HepG2 (cell line): ENCODE measurements around the gene HNF1B. TPM values are rescaled to one million over a fixed set of nuclear protein-coding genes. Genes with fewer than 3 reads are reported as not detected.

Experiments used
- ATAC-seq: fragments of 200-7000 bp; cut with Tn5 transposase; 3 replicates; pipeline ENCODE4 v1.9.1; 2020; ENCODE audit warnings: mild to moderate bottlenecking, moderate library complexity
- BruUV-seq: library from RNA; stranded (reverse); fragments of 400-500 nt; replicated peaks from 2 replicates; lab custom pipeline; 2021; lab: Mats Ljungman, UMichigan
- CTCF ChIA-PET: fragments of 300-600 bp; formaldehyde crosslinking; extraction: SDS; loops from one replicate; lab custom pipeline; 2021; ENCODE audit warnings: low total read pairs, inconsistent platforms, low intra/inter-chr PET ratio; lab: Yijun Ruan, JAX
- POLR2A ChIA-PET: fragments of 350-600 bp; sonication (Branson Sonifier 250); formaldehyde crosslinking; loops from one replicate; lab custom pipeline; 2020; ENCODE audit warnings: antibody characterized with exemption, inconsistent platforms; lab: Yijun Ruan, JAX
- DNase-seq: peaks from one replicate; pipeline ENCODE4 v3.0.0-alpha.2; 2015; ENCODE audit warnings: low spot score
- FAIRE-seq: peaks from 3 replicates; lab custom pipeline; 2011; peaks lifted over from hg19 to GRCh38; lab: Jason Lieb, UNC
- H2AFZ ChIP-seq: one replicate; pipeline ENCODE4 v1.6.1; 2011; ENCODE audit warnings: low read length, inconsistent platforms
- H3K27ac ChIP-seq: fragments of 300-600 bp; 3 replicates; pipeline ENCODE4 v1.8.0; 2011; ENCODE audit warnings: mixed run types, mild to moderate bottlenecking, mixed read lengths, low read length, inconsistent platforms; ENCODE audit not compliant: insufficient read depth; ENCODE audit errors: extremely low read length
- H3K27me3 ChIP-seq, 2 experiments: fragments of 200-600 bp in 1 of 2; 2 replicates in 1 of 2; 3 replicates in 1 of 2; pipeline versions ENCODE4 v1.6.0 to v1.8.0; 2011; ENCODE audit warnings: low read length in 2 of 2, mild to moderate bottlenecking in 2 of 2, moderate library complexity in 2 of 2, inconsistent platforms in 1 of 2; ENCODE audit not compliant: insufficient read depth in 2 of 2, control insufficient read depth in 1 of 2
- H3K36me3 ChIP-seq, 2 experiments: fragments of 200-600 bp in 1 of 2; replicated peaks in 1 of 2; 2 replicates in 1 of 2; 3 replicates in 1 of 2; pipeline versions ENCODE4 v1.5.1 to v1.8.0; 2011; ENCODE audit warnings: low read length in 2 of 2, inconsistent platforms in 1 of 2; ENCODE audit not compliant: insufficient read depth in 2 of 2, control insufficient read depth in 1 of 2
- H3K4me1 ChIP-seq: 2 replicates; pipeline ENCODE4 v1.5.1; 2012; ENCODE audit warnings: low read length, inconsistent platforms; ENCODE audit not compliant: insufficient read depth
- H3K4me2 ChIP-seq: 2 replicates; pipeline ENCODE4 v1.6.0; 2011; ENCODE audit warnings: low read depth, low read length, inconsistent platforms
- H3K4me3 ChIP-seq, 3 experiments: fragments of 200-600 bp in 1 of 3; sonication (generic), shearing (Covaris generic) in 1 of 3; replicated peaks in 1 of 3; 2 replicates each; pipeline ENCODE4 v1.5.1; 2011 to 2016; ENCODE audit warnings: low read length in 3 of 3, inconsistent platforms in 2 of 3, low read depth in 2 of 3, mild to moderate bottlenecking in 2 of 3, control low read depth in 1 of 3, mixed read lengths in 1 of 3; ENCODE audit not compliant: insufficient read depth in 1 of 3
- H3K79me2 ChIP-seq: one replicate; pipeline ENCODE4 v1.6.1; 2011; ENCODE audit warnings: low read length, inconsistent platforms; ENCODE audit not compliant: insufficient read depth
- H3K9ac ChIP-seq: 2 replicates; pipeline ENCODE4 v1.6.0; 2011; ENCODE audit warnings: mild to moderate bottlenecking, low read depth, low read length, inconsistent platforms; ENCODE audit not compliant: insufficient read depth
- H3K9me3 ChIP-seq: 2 replicates; pipeline ENCODE4 v1.5.1; 2012; ENCODE audit warnings: mild to moderate bottlenecking, low read length
- H4K20me1 ChIP-seq: 2 replicates; pipeline ENCODE4 v1.6.0; 2011; ENCODE audit warnings: inconsistent platforms, mild to moderate bottlenecking, low read length, moderate library complexity; ENCODE audit not compliant: insufficient read depth
- MED1 ChIP-seq: sonication (generic); formaldehyde crosslinking; IDR thresholded peaks from 2 replicates; pipeline ENCODE4 v1.4.0; 2020; ENCODE audit warnings: missing genetic modification reagents
- ZBTB40 ChIP-seq, 2 experiments: fragments of 450-650 bp in 1 of 2; sonication (generic) in 1 of 2; formaldehyde crosslinking in 1 of 2; IDR thresholded peaks; 2 replicates each; pipeline versions ENCODE4 v1.6.1 to v1.8.0; 2016 to 2022; ENCODE audit warnings: antibody characterized with exemption in 1 of 2, mild to moderate bottlenecking in 1 of 2, missing genetic modification reagents in 1 of 2
- WGBS: methylation state at CpG from one replicate; pipeline ENCODE4 v1.1.6; 2017; ENCODE audit warnings: low lambda C conversion rate; 5-methylcytosine and 5-hydroxymethylcytosine counted together
- in situ Hi-C: cut with HindIII; loops from 2 replicates; pipeline ENCODE4 v1.10.0; 2017; ENCODE audit warnings: low pct_unique_long_range_greater_than_20kb; ENCODE audit not compliant: extremely low pct_ligation_motif_present
- intact Hi-C: fragments of 100-400 bp; cut with micrococcal nuclease; formaldehyde crosslinking; loops from one replicate; pipeline ENCODE4 v1.10.0; 2022; ENCODE audit not compliant: unreplicated experiment
- polyA plus RNA-seq, 8 experiments: library from polyadenylated mRNA; depleted of rRNA in 3 of 8; stranded (reverse) in 7 of 8; unstranded in 1 of 8; fragments of >200 nt; fragmentation: Illumina TruSeq in 4 of 8; extraction: Trizol in 4 of 8; gene quantifications; 2 replicates each; pipeline versions ENCODE4 v1.2.1 to v1.2.3, GENCODE V29; 2011 to 2016; ENCODE audit warnings: low read depth in 4 of 8, missing spikeins in 1 of 8, mixed read lengths in 1 of 8; ENCODE audit not compliant: insufficient read depth in 1 of 8
- total RNA-seq, 5 experiments: library from RNA; depleted of rRNA; stranded (reverse); fragments of >200 nt; fragmentation: Illumina TruSeq; extraction: Trizol; gene quantifications; 2 replicates each; pipeline ENCODE4 v1.2.3, GENCODE V29; 2016; ENCODE audit warnings: low read depth in 1 of 5
- TF ChIP-seq, protein P1 (sequence below): sonication (generic); formaldehyde crosslinking; IDR thresholded peaks from 2 replicates; pipeline ENCODE4 v1.4.0; 2020; ENCODE audit warnings: missing genetic modification reagents

Gene HNF1B
- total and polyA plus RNA-seq, 2 of the 13 experiments (the other 11 are each of a cell fraction or from before 2014, with no cell fraction given): 1.9 to 5.3 TPM

GRCh38 chr17:37789771-37790541 lies 45.1 kb upstream of the HNF1B start:
- no peak overlapping the region for H3K4me2 ChIP-seq
- WGBS: 55% methylated on average over 9 of the region's 9 CpGs
- no peaks in the 10 kb centered on the region for H3K79me2 ChIP-seq
- in situ Hi-C loops: no loop called here
- H3K4me3 ChIP-seq: no peak overlapping the region
- POLR2A ChIA-PET: no interaction called here
- no peak overlapping the region for H3K9ac ChIP-seq
- ATAC-seq (no peak), FAIRE-seq (no peak), DNase-seq (no peak)
- BruUV-seq: no TSS peak
- CTCF ChIA-PET: no interaction called here
- no peak overlapping the region for H3K27ac ChIP-seq
- no peaks in the 10 kb centered on the region for H4K20me1 ChIP-seq
- intact Hi-C loops: loop anchor here (10.0 kb wide), 1 partner anchor 55 kb away; no protein-coding TSS in a partner anchor
- H3K27me3 ChIP-seq: peaks cover 6 to 21% of the 10 kb centered on the region in 2 experiments; a peak in 4 of 5 replicates
- H3K4me1 ChIP-seq: peaks cover 39% of the 10 kb centered on the region
- TF ChIP-seq ZBTB40 (IDR thresholded peaks at IDR 0.05) (no peak), ZBTB40 (CRISPR knock-in tag; IDR thresholded peaks at IDR 0.05) (no peak), MED1 (no peak)
- TF ChIP-seq, protein P1, sequence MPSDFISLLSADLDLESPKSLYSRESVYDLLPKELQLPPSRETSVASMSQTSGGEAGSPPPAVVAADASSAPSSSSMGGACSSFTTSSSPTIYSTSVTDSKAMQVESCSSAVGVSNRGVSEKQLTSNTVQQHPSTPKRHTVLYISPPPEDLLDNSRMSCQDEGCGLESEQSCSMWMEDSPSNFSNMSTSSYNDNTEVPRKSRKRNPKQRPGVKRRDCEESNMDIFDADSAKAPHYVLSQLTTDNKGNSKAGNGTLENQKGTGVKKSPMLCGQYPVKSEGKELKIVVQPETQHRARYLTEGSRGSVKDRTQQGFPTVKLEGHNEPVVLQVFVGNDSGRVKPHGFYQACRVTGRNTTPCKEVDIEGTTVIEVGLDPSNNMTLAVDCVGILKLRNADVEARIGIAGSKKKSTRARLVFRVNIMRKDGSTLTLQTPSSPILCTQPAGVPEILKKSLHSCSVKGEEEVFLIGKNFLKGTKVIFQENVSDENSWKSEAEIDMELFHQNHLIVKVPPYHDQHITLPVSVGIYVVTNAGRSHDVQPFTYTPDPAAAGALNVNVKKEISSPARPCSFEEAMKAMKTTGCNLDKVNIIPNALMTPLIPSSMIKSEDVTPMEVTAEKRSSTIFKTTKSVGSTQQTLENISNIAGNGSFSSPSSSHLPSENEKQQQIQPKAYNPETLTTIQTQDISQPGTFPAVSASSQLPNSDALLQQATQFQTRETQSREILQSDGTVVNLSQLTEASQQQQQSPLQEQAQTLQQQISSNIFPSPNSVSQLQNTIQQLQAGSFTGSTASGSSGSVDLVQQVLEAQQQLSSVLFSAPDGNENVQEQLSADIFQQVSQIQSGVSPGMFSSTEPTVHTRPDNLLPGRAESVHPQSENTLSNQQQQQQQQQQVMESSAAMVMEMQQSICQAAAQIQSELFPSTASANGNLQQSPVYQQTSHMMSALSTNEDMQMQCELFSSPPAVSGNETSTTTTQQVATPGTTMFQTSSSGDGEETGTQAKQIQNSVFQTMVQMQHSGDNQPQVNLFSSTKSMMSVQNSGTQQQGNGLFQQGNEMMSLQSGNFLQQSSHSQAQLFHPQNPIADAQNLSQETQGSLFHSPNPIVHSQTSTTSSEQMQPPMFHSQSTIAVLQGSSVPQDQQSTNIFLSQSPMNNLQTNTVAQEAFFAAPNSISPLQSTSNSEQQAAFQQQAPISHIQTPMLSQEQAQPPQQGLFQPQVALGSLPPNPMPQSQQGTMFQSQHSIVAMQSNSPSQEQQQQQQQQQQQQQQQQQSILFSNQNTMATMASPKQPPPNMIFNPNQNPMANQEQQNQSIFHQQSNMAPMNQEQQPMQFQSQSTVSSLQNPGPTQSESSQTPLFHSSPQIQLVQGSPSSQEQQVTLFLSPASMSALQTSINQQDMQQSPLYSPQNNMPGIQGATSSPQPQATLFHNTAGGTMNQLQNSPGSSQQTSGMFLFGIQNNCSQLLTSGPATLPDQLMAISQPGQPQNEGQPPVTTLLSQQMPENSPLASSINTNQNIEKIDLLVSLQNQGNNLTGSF (CRISPR knock-in tag): no peak
- no peaks in the 10 kb centered on the region for H3K9me3 ChIP-seq
- no peak overlapping the region for H2AFZ ChIP-seq
- no peaks in the 10 kb centered on the region for H3K36me3 ChIP-seq
